Measurements from ENCODE around the gene SPTBN1.
"Not testable (repeated sequence)": the region's sequence is repeated elsewhere in the genome, so short reads cannot be mapped to it uniquely, and the experiment has no call there.

Gene SPTBN1

GRCh38 chr2:54471221-54471711 lies 15.1 kb downstream of the SPTBN1 start:
- no peak for DNase-seq

GRCh38 chr2:54473851-54474250 lies 17.7 kb downstream of the SPTBN1 start:
- DNase-seq: no peak

GRCh38 chr2:54475285-54475684 lies 19.2 kb downstream of the SPTBN1 start:
- no peak for DNase-seq

- no peak for DNase-seq
Measured at GRCh38 chr2:54475919-54476318, 19.8 kb downstream of the SPTBN1 start.

- no peak for DNase-seq
Measured at GRCh38 chr2:54476852-54477251, 20.7 kb downstream of the SPTBN1 start.

GRCh38 chr2:54477896-54478295 lies 21.8 kb downstream of the SPTBN1 start:
- no peak for DNase-seq

DNA sequence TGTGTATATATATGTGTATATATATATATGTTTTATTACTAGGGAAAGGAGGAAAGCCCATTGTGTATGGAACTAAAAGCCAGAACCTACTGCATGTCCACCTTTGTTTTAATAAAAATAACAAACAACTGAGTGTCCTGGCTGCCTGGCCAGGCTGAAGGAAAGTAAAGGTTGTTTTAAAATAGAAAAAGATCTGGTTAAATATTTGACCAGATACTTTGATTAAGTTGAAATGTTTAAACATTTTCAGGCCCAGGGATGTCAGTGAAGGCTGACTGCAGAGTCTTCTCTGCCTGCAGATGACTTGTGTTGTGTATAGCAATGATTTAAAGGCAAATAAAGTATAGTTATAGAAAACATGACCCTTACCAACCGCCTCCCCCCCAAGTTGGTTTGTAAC lies 22.8 kb downstream of the SPTBN1 start:
- DNase-seq: no peak

- no peak for DNase-seq
Measured at GRCh38 chr2:54479424-54479823, 23.3 kb downstream of the SPTBN1 start.

- no peak for DNase-seq
Measured at GRCh38 chr2:54480025-54480424, 23.9 kb downstream of the SPTBN1 start.

DNA sequence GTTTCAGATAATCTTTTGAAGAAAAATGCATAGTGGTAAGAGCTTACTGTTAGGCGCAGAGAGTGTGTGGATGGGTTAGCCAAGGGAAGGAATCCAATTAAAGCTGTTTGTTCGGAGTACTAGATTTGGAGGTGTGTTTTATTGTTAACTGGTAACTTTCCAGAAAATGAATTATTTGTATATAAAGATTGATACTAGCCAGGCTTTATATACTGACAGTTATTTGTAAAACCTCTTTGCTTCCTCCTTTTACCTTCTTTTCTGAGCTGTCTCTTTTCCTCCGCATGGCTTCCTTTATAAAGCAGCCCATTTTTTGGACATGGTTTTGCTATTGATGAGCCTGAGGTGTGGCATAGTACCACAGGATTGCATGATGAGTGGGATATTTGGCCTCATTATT lies 25.6 kb downstream of the SPTBN1 start:
- DNase-seq: no peak

DNA sequence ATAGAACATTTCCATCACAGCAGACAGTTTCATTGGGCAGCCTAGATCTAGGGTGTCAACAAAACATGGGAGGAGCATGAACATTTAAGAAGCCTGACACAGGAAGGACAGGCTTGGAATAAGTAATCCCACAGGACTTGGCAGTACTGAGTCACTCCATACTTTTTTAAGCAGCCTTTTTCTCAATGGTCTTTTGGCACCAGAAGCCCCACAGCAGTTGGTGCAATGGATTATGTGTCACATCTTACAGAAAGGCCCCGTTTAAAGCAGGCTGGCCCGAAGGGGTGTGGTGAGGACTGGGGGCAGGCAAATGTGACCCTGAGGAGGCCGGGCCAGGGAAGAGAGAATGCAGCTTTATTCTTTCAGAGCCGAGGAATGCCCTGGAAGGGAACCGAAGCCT lies 26.6 kb downstream of the SPTBN1 start:
- no peak for DNase-seq

GRCh38 chr2:54483426-54483825 lies 27.3 kb downstream of the SPTBN1 start:
- DNase-seq: no peak

DNA sequence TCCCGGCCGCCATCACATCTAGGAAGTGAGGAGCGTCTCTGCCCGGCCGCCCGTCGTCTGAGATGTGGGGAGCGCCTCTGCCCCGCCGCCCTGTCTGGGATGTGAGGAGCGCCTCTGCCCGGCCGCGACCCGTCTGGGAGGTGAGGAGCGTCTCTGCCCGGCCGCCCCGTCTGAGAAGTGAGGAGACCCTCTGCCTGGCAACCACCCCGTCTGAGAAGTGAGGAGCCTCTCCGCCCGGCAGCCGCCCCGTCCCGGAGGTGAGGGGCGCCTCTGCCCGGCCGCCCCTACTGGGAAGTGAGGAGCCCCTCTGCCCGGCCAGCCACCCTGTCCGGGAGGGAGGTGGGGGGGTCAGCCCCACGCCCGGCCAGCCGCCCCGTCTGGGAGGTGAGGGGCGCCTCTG lies 29.6 kb downstream of the SPTBN1 start:
- DNase-seq: not testable (repeated sequence)

- DNase-seq: no peak
Measured at GRCh38 chr2:54486766-54487165, 30.6 kb downstream of the SPTBN1 start.

DNA sequence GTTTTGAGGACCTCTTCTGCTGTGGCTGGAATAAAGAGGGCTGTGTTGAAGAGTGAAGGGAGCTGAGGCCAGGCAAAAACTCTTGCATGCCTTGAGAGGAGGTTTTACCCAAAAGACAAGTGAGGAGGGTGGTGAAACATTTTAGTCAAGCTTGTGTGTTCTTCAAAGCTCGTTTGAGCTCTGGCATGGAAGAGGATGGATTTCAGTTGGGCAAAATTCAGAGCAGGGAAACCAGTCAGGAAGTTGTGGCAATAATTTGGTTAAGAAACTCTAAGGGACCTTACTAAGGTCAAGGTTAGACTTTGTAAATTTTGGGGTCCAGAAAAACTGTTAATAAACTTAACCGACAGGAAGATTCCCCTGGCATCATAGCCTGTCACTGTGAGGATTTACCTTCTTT lies 34.7 kb downstream of the SPTBN1 start:
- DNase-seq: no peak

DNA sequence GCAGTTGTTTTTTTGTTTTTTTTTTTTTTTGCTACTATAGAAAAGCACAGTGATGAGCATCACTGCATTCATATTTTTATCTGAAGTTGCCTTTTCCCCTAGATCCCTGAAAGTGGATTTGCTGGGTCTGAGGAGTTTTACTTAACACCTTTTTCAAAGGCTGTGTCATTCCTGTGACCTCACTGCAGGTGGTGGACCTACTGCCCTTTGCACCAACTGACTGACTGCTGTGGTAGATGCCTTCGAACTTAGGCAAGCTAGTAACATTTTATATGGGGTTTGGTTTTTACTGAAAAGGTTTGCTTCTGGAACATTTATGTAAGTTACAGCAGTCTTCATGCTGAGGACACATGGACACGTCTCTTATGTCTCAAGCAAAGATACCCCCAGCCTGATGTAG lies 36.2 kb downstream of the SPTBN1 start:
- no peak for DNase-seq

- no peak for DNase-seq
Measured at GRCh38 chr2:54494087-54494486, 38.0 kb downstream of the SPTBN1 start.

- no peak for DNase-seq
Measured at GRCh38 chr2:54496920-54497319, 40.8 kb downstream of the SPTBN1 start.

DNA sequence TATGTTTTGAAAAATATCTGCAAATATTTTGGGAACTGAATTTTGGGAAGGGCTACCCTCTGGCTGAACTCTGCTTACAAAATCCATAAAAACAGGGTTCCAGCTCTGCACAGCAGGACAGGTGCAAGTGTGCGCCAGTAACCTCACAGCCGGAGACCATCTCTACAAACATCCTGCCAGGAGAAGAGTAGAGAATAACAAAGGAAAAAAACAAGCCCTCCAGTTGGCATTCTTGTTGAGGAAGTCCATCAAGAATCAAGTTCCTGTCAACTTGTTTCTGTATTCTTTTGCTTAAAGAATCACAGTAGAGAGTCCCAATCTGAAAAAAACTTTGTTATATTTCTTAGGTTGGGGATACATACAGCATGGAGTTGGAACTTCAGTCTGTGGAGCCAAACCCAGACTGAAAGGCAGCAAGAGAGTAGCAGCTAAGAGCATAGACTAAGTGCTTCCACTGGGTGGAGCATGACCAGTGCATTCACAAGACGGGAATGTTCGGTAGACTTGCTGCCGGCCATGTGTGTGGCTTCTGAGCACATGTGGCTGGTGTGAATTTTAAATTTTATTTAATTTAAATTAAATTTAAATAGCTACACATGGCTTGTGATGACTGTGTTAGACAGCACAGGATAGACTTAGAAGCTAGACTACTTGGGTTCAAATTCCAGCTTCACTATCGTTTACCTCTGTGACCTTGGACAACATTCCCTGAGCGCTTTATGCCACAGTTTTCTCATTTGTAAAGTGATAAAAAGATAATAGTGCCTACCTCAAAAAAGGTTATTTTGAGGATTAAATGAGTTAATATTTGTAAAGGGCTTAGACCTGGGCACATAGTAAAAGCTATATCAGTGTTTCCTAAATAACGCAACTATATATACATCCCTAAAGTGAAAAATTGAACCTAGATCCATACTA lies 41.9 kb downstream of the SPTBN1 start:
- no peak for DNase-seq

DNA sequence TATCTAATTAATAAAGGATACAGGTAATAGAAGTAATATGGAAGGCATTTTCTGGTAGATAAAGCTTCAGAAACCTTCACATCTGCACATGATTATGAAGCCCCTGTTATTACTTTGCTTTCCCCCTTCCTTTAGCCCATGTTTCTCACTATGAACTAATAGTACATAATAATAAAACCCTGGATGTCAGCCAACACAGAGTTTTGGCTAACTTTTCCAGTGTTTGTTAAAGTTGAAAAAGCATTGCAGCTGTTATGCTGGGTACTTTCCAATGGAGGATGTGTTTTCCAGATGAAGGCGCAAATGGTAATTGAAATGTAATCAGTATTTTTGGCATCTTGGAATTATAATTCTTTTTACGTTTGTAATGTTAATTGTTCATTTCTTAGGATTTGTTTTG lies 43.5 kb downstream of the SPTBN1 start:
- DNase-seq: no peak

- DNase-seq: no peak
Measured at GRCh38 chr2:54500404-54501205, 44.5 kb downstream of the SPTBN1 start.

GRCh38 chr2:54502731-54503130 lies 46.6 kb downstream of the SPTBN1 start:
- DNase-seq: no peak

DNA sequence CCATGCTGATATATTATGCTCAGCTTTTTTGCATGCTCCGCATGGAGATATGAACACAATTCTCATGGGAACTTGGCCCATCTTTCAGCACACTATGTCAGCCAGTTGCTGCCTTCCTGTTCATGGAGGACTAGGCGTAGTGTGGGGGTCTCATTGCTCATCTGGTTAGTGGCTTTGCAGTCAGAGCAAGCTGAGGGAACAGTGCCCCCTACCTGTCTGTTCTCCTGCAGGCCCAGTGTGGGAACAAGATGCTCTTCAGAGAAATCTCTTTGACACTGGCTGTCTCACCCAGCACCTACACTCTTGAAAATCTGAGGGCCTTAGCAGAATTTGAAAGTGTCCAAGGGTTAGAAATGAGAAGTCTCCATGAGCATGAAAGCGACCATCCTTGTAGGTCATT lies 47.1 kb downstream of the SPTBN1 start:
- peak; percentile 8 for DNase-seq

GRCh38 chr2:54503828-54504227 lies 47.7 kb downstream of the SPTBN1 start:
- no peak for DNase-seq

All from activated CD4-positive, alpha-beta T cell treated with anti-CD3 and anti-CD28 coated beads, Interleukin-2, amount 50 U/mL, for 1 hour (primary cell).